Stomach (tissue), 4 donors: ENCODE results near the gene KRT14.

ENCODE experiments used
- EP300 ChIP-seq: sonication (generic); formaldehyde crosslinking; IDR thresholded peaks from one replicate; pipeline ENCODE4 v1.6.1; 2017; ENCODE audit warnings: antibody characterized with exemption
- POLR2A ChIP-seq, 4 donors: fragments of 450-650 bp; IDR thresholded peaks; one replicate each; pipeline ENCODE4 v1.6.1; 2016; ENCODE audit warnings: antibody characterized with exemption in 4 of 4, control low read depth in 2 of 4, mild to moderate bottlenecking in 1 of 4, moderate library complexity in 1 of 4
- POLR2AphosphoS5 ChIP-seq, 3 donors: sonication (generic); formaldehyde crosslinking; IDR thresholded peaks; one replicate each; pipeline ENCODE4 v1.6.1; 2016; ENCODE audit warnings: antibody characterized with exemption in 3 of 3

DNA sequence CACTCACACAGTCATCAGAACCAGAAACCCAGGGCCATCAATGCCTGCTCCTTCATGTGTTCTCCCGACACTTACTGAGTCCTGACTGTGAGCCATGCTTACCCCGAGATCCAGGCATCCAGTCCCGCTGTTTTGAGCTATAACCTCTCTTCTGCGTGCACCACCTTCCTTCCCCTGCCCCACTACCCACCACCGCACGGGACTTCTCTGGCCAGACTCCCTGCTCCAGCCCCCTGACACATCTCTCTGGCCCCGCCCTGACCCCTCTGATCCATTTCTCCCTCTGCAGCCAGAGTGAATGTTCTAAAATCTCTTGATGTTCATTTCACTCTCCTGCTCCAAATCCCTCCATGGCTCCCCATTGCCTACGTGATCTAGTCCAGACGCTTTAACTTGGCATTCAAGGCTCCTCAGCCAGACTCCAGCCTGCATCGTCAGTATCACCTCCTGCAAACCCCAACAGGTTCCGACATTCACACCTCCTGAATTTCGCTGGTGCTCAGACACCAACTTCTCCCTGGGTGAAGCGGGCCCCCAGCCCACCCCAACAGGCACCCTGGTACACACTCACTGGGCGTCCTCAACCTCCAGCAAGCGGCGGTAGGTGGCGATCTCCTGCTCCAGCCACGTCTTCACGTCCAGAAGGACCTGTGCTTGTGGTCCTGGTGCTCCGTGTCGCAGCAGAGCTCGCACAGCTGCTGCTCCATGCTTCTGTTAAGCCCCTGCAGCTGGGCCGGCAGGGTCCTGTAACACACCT is 40.8 kb upstream of the KRT14 start:
- TF ChIP-seq POLR2AphosphoS5 (IDR thresholded peaks at IDR 0.05) (no peak), POLR2A (IDR thresholded peaks at IDR 0.05) (no peak), EP300 (no peak)
